SK-N-SH treated with all-trans-retinoic acid at 6 μM for 48 hours (cell line): ENCODE measurements around the gene CBFA2T3.

Experiments
- ATAC-seq: fragments of 200-7000 bp; cut with Tn5 transposase; 3 replicates; pipeline ENCODE4 v1.9.1; 2020; ENCODE audit warnings: mild to moderate bottlenecking, moderate library complexity
- ARNTL ChIP-seq: fragments of 450-650 bp; formaldehyde crosslinking; IDR thresholded peaks from 2 replicates; pipeline ENCODE4 v1.5.0; 2020; ENCODE audit warnings: low read depth, mild to moderate bottlenecking, moderate library complexity, borderline replicate concordance
- BACH2 ChIP-seq: fragments of 250-450 bp; sonication (Bioruptor Pico); IDR thresholded peaks from 2 replicates; pipeline ENCODE4 v1.9.0; 2021; ENCODE audit warnings: mild to moderate bottlenecking, borderline replicate concordance
- CSDC2 ChIP-seq: fragments of 250-450 bp; sonication (Bioruptor Pico); IDR thresholded peaks from 2 replicates; pipeline ENCODE4 v1.5.0; 2020; ENCODE audit warnings: mild to moderate bottlenecking, moderate library complexity
- ESRRG ChIP-seq: fragments of 250-450 bp; sonication (Bioruptor Pico); IDR thresholded peaks from 2 replicates; pipeline ENCODE4 v1.6.1; 2021; ENCODE audit warnings: mild to moderate bottlenecking
- OSR1 ChIP-seq: fragments of 250-450 bp; sonication (Bioruptor Pico); IDR thresholded peaks from 2 replicates; pipeline ENCODE4 v1.8.0; 2022; ENCODE audit warnings: moderate library complexity, mild to moderate bottlenecking, inconsistent platforms
- POU6F1 ChIP-seq: fragments of 250-450 bp; sonication (Bioruptor Pico); IDR thresholded peaks from 2 replicates; pipeline ENCODE4 v1.8.0; 2021; ENCODE audit warnings: low read depth, mild to moderate bottlenecking, moderate library complexity, borderline replicate concordance
- PPARA ChIP-seq: fragments of 250-450 bp; sonication (Bioruptor Pico); IDR thresholded peaks from 2 replicates; pipeline ENCODE4 v1.5.0; 2020; ENCODE audit warnings: mild to moderate bottlenecking, borderline replicate concordance
- RARB ChIP-seq: fragments of 250-450 bp; sonication (Bioruptor Pico); IDR thresholded peaks from 2 replicates; pipeline ENCODE4 v1.8.0; 2021; ENCODE audit warnings: mild to moderate bottlenecking, moderate library complexity
- TSHZ2 ChIP-seq: fragments of 250-450 bp; sonication (Bioruptor Pico); IDR thresholded peaks from 2 replicates; pipeline ENCODE4 v1.5.0; 2020; ENCODE audit warnings: mild to moderate bottlenecking, moderate library complexity
- ZC3H10 ChIP-seq: fragments of 250-450 bp; sonication (Bioruptor Pico); IDR thresholded peaks from 2 replicates; pipeline ENCODE4 v1.5.1; 2021; ENCODE audit warnings: mild to moderate bottlenecking, moderate library complexity
- ZFP3 ChIP-seq: fragments of 250-450 bp; sonication (Bioruptor Pico); IDR thresholded peaks from 2 replicates; pipeline ENCODE4 v1.5.0; 2020; ENCODE audit warnings: mild to moderate bottlenecking, moderate library complexity
- ZNF565 ChIP-seq: fragments of 450-650 bp; formaldehyde crosslinking; conservative IDR thresholded peaks from 2 replicates; pipeline ENCODE4 v1.5.0; 2020; ENCODE audit warnings: low read depth, mild to moderate bottlenecking, moderate library complexity
- ZNF70 ChIP-seq: fragments of 450-650 bp; formaldehyde crosslinking; IDR thresholded peaks from 2 replicates; pipeline ENCODE4 v1.5.0; 2020; ENCODE audit warnings: mild to moderate bottlenecking, moderate library complexity
- TF ChIP-seq, protein P1 (sequence below): fragments of 250-450 bp; sonication (Bioruptor Pico); IDR thresholded peaks from 2 replicates; pipeline ENCODE4 v1.5.1; 2020; ENCODE audit warnings: low read depth, mild to moderate bottlenecking, moderate library complexity

The CBFA2T3 gene

GRCh38 chr16:88937206-88937621 lies 39.8 kb downstream of the CBFA2T3 start (continued):
- TF ChIP-seq TSHZ2 (no peak), BACH2 (CRISPR knock-in tag) (no peak)

DNA sequence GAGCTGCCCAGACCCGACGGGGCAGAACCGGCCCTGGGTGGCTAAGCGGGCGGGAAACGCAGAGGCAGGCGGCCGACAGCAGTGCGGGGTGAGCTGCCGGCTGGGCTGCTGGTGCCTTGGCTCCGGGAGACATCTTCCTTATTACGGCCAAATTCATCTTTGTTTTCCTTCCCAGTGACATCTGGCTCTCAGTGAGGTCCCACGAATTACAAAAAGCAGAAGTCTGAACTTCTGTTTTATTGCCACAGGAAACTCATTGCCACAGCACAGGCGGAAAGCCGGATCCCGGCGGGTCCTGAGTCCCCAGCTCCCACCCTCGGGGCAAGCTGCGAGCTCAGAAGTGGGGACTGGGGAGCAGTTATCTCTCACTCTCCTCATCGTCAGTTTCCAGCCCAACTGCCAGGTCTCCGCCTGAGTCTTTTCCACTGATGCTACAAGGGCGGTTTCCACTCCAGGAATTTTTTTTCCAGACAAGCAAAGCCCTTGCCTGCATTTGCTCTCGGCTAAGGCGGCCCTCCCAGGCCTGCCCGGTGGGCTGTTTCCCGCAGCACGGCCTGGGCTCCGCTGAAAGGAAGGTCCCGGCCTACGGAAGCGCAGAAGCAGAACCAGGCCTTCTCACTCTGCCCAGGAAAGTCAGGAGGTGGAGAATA lies 40.3 kb downstream of the CBFA2T3 start:
- no peak for ATAC-seq
- TF ChIP-seq ZNF70 (CRISPR knock-in tag) (no peak), ZNF565 (no peak)

- ATAC-seq = no peak
- TF ChIP-seq POU6F1 (CRISPR knock-in tag) (no peak), ZNF565 (no peak), PPARA (CRISPR knock-in tag) (no peak), OSR1 (CRISPR knock-in tag) (no peak), ARNTL (no peak), BACH2 (CRISPR knock-in tag) (no peak), TSHZ2 (no peak), ESRRG (CRISPR knock-in tag) (no peak)
- TF ChIP-seq, all 23 proteins: peak for 0
Observed at GRCh38 chr16:88936008-88936555, 40.9 kb downstream of the CBFA2T3 start.

DNA sequence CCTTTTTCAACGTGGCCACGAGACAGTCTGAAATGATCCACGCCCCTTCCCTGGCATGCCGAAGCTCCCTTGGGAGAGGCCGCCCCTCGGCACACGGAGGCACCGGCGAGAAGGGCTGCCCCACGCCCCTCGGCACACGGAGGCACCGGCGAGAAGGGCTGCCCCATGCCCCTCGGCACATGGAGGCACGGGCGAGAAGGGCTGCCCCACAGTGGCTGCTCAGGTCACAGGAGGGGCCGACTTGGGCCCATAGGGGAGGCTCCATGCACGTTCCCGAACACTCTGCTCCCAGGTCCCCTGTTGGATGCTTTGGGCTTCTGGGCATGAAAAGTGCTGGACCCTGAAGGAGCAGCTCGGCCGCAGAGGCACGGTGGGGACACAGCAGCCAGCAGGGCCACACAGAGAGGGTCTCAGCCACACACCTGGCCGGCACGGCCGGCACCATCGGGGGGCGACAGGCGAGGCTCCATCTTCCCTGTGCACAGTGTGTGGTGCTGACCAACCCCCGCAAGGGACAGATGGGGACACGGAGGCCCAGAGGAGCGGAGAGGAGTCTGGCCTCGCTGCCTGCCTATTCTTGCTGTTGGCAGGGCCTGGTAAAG lies 42.8 kb downstream of the CBFA2T3 start:
- no peak for ATAC-seq

More for the DNA sequence above, 42.8 kb downstream of the CBFA2T3 start:
- TF ChIP-seq TSHZ2 = no peak
- no peak for TF ChIP-seq ZC3H10 (CRISPR knock-in tag)
- no peak for TF ChIP-seq RARB (CRISPR knock-in tag)
- no peak for TF ChIP-seq ZNF565
- TF ChIP-seq, protein P1, sequence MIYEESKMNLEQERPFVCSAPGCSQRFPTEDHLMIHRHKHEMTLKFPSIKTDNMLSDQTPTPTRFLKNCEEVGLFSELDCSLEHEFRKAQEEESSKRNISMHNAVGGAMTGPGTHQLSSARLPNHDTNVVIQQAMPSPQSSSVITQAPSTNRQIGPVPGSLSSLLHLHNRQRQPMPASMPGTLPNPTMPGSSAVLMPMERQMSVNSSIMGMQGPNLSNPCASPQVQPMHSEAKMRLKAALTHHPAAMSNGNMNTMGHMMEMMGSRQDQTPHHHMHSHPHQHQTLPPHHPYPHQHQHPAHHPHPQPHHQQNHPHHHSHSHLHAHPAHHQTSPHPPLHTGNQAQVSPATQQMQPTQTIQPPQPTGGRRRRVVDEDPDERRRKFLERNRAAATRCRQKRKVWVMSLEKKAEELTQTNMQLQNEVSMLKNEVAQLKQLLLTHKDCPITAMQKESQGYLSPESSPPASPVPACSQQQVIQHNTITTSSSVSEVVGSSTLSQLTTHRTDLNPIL (CRISPR knock-in tag) = no peak
- no peak for TF ChIP-seq CSDC2 (CRISPR knock-in tag)
- TF ChIP-seq OSR1 (CRISPR knock-in tag) = no peak
- no peak for TF ChIP-seq ZFP3
